ENCODE measurements around the gene CELSR1. TPM values are rescaled to one million over a fixed set of nuclear protein-coding genes. Genes with fewer than 3 reads are reported as not detected.

The CELSR1 gene
- total RNA-seq, 1 donor from 2014 or later: 16.0 TPM

DNA sequence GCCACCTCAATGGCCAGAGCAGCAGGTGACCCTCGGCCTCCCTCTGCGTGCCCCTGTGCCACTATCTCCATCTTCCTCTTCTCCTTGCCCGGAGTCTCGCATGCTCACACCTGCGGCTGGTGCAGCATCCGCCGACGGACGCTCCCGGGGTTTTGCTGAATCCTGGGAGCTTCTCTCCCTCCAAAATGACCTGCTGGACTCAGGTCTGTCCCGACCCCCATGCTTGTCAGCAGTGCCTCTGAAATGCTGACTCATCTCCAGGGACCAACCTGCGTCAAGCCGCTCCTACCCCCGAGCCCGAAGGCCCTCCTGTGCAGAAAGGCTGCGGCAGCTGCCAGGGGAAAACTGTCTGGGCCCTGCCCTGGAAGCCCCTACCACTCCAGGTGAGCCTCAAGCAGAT is 58.4 kb downstream of the CELSR1 start:
- Mint-ChIP-seq H3K36me3 (ENCODE audit: unreplicated experiment) (peaks cover 3% of the 10 kb centered on the region), H3K4me3 (ENCODE audit: unreplicated experiment) (no peak overlapping the region), H3K27me3 (ENCODE audit: unreplicated experiment) (peaks cover 4% of the 10 kb centered on the region), H3K4me1 (ENCODE audit: unreplicated experiment) (peaks cover 16% of the 10 kb centered on the region), H3K9me3 (ENCODE audit: unreplicated experiment) (peaks cover 13% of the 10 kb centered on the region), H3K27ac (ENCODE audit: unreplicated experiment) (no peak overlapping the region)
- TF ChIP-seq, protein P1, sequence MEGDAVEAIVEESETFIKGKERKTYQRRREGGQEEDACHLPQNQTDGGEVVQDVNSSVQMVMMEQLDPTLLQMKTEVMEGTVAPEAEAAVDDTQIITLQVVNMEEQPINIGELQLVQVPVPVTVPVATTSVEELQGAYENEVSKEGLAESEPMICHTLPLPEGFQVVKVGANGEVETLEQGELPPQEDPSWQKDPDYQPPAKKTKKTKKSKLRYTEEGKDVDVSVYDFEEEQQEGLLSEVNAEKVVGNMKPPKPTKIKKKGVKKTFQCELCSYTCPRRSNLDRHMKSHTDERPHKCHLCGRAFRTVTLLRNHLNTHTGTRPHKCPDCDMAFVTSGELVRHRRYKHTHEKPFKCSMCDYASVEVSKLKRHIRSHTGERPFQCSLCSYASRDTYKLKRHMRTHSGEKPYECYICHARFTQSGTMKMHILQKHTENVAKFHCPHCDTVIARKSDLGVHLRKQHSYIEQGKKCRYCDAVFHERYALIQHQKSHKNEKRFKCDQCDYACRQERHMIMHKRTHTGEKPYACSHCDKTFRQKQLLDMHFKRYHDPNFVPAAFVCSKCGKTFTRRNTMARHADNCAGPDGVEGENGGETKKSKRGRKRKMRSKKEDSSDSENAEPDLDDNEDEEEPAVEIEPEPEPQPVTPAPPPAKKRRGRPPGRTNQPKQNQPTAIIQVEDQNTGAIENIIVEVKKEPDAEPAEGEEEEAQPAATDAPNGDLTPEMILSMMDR (IDR thresholded peaks at IDR 0.05): no peak
- DNase-seq (ENCODE audit: extremely low spot score, unreplicated experiment): no peak

DNA sequence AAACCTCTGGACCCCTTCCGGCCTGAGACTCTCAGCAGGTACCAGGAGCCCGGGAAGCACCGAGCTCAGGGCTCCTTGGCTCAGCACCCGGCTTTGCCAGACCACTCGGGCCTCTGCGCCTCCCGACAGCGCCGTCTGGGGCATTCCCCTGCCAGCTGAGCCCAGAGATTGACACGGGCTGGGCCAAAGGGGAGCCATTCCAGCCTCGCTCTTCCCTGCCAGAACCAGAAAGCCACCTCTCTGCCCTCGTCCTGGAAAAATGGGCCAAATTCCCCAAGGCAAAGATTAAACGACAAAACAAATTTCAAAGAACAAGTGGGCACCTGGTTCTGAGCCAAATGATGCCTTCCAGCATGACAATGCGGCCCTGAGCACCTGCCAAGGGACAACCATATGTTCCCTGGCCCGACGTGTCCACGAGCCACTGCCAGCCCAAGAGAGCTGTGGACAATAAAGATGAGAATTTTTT is 59.3 kb downstream of the CELSR1 start:
- H3K9me3 Mint-ChIP-seq (ENCODE audit: unreplicated experiment): peaks cover 13% of the 10 kb centered on the region
- peaks cover 4% of the 10 kb centered on the region for H3K36me3 Mint-ChIP-seq (ENCODE audit: unreplicated experiment)
- TF ChIP-seq, protein P1 (IDR thresholded peaks at IDR 0.05): no peak
- no peak for DNase-seq (ENCODE audit: extremely low spot score, unreplicated experiment)
- H3K4me3 Mint-ChIP-seq (ENCODE audit: unreplicated experiment): no peak overlapping the region
- H3K4me1 Mint-ChIP-seq (ENCODE audit: unreplicated experiment): peaks cover 13% of the 10 kb centered on the region
- peaks cover 4% of the 10 kb centered on the region for H3K27me3 Mint-ChIP-seq (ENCODE audit: unreplicated experiment)
- H3K27ac Mint-ChIP-seq (ENCODE audit: unreplicated experiment): no peak overlapping the region

DNA sequence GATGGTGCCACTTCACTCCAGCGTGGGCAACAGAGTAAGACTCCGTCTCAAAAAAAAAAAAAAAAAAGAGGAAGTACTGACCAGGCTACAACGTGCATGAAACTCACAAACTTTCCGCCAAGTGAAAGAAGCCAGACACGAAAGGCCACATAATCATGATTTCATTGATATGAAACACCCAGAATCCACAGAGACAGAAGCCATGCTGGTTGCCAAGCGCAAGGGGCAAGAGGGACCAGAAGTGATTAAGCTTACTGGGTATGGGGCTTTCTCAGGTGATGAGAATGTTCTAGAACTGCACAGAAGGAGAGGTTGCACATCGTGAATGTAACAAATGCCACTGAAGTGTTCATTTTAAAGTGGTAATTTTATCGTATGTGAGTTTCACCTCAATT is 60.9 kb downstream of the CELSR1 start:
- DNase-seq (ENCODE audit: extremely low spot score, unreplicated experiment): no peak
- H3K4me3 Mint-ChIP-seq (ENCODE audit: unreplicated experiment): no peak overlapping the region
- peaks cover 7% of the 10 kb centered on the region for H3K36me3 Mint-ChIP-seq (ENCODE audit: unreplicated experiment)
- TF ChIP-seq, protein P1 (IDR thresholded peaks at IDR 0.05): no peak
- peaks cover 4% of the 10 kb centered on the region for H3K27me3 Mint-ChIP-seq (ENCODE audit: unreplicated experiment)
- peaks cover 13% of the 10 kb centered on the region for H3K4me1 Mint-ChIP-seq (ENCODE audit: unreplicated experiment)
- peaks cover 9% of the 10 kb centered on the region for H3K9me3 Mint-ChIP-seq (ENCODE audit: unreplicated experiment)
- no peak overlapping the region for H3K27ac Mint-ChIP-seq (ENCODE audit: unreplicated experiment)

DNA sequence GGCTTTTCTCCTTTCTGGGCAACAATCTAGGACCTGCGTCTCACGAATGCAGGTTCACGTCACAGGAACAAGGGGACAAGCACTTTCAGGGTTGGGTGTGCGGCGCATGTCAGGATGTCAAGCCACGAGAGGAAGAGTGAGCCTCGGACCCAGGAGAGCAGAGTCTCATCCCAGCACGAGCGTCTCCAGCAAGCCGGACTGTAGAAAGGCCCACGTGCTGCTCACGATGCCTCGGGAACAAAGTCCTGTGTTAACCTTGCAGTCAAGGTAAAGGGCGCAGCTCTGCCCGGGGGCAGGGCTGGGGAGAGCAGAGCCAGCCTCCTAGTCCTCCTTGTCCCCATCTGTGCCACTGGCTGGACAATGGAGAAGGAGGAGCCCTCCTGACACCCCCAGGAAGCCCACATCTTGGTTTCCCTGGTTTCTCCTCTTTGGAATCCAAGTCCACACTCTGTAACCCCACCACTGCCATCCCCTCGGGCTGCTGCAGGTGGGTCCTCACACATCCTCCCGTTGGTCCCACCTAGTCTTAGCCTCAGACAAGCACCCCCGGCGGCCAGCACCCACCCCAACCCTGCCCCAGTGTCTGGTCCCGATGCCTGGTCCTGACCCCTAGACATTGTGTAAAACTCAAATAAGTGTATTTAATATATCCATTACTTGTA is 63.4 kb downstream of the CELSR1 start:
- peaks cover 7% of the 10 kb centered on the region for H3K36me3 Mint-ChIP-seq (ENCODE audit: unreplicated experiment)
- H3K27ac Mint-ChIP-seq (ENCODE audit: unreplicated experiment): no peak overlapping the region
- DNase-seq (ENCODE audit: extremely low spot score, unreplicated experiment): no peak
- TF ChIP-seq, protein P1 (IDR thresholded peaks at IDR 0.05): no peak
- H3K4me1 Mint-ChIP-seq (ENCODE audit: unreplicated experiment): peaks cover under 1% of the 10 kb centered on the region
- H3K9me3 Mint-ChIP-seq (ENCODE audit: unreplicated experiment): peaks cover 9% of the 10 kb centered on the region
- H3K4me3 Mint-ChIP-seq (ENCODE audit: unreplicated experiment): no peak overlapping the region
- H3K27me3 Mint-ChIP-seq (ENCODE audit: unreplicated experiment): no peaks in the 10 kb centered on the region

DNA sequence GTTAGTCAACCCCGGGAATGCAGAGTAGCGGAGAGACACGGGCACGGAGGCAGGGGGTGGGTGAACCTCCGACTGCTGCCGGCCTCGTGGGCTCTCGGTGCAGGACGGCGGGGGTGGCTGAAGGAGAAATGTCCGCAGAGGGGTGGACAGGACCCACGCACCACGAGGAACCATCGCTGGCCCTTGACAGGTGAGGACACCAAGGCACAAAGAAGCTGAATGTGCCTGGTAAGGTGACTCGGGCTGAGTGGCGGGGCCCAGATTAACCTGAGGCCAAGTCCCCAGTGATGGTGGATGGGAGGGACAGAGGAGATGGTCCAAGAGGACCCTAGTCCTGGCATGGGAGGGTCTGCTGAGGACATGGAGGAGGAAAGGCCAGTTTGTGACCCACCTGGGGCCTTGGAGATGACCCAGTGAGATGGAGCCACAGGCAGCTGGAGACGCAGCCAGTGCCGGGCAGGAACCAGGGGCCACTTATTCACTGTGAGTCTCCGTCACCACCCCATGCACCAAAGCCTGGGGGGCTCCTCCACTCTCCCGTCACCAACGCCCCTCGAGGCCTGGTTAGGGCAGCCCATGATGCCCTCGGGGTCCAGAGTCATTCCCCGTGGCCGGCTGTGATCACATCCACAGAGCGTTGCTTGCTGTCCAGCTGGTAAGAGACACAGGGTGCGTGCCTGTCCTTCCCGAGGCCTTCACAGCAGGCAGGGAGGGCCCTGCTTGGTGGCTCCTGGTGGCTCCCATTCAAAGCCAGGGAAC is 64.2 kb downstream of the CELSR1 start:
- Mint-ChIP-seq H3K36me3 (ENCODE audit: unreplicated experiment) (peaks cover 7% of the 10 kb centered on the region), H3K27ac (ENCODE audit: unreplicated experiment) (no peak overlapping the region), H3K4me3 (ENCODE audit: unreplicated experiment) (no peak overlapping the region), H3K9me3 (ENCODE audit: unreplicated experiment) (peaks cover 9% of the 10 kb centered on the region), H3K4me1 (ENCODE audit: unreplicated experiment) (no peaks in the 10 kb centered on the region), H3K27me3 (ENCODE audit: unreplicated experiment) (no peaks in the 10 kb centered on the region)
- DNase-seq (ENCODE audit: extremely low spot score, unreplicated experiment): no peak
- TF ChIP-seq, protein P1 (IDR thresholded peaks at IDR 0.05): no peak
